GM12874 (cell line): ENCODE results near the gene SLC45A1.
A peak's percentile ranks its signal among the peaks of the same experiment; 100 is the strongest.

ENCODE experiments used
- CTCF ChIP-seq: IDR thresholded peaks from 2 replicates; pipeline ENCODE4 v1.5.1; 2011; ENCODE audit warnings: low read depth, mild to moderate bottlenecking, control low read depth, low read length, moderate library complexity; ENCODE audit not compliant: insufficient read depth

The SLC45A1 gene

GRCh38 chr1:8312235-8313218, 5.4 kb upstream of the SLC45A1 start:
- no peak for TF ChIP-seq CTCF

GRCh38 chr1:8313231-8313630, 4.7 kb upstream of the SLC45A1 start:
- no peak for TF ChIP-seq CTCF

GRCh38 chr1:8314346-8315280, 3.3 kb upstream of the SLC45A1 start:
- peak; percentile 67 for TF ChIP-seq CTCF

GRCh38 chr1:8315573-8316475, 2.1 kb upstream of the SLC45A1 start:
- no peak for TF ChIP-seq CTCF

- no peak for TF ChIP-seq CTCF
Measured at GRCh38 chr1:8318436-8318835, 522 bp downstream of the SLC45A1 start.

- no peak for TF ChIP-seq CTCF
Measured at GRCh38 chr1:8321612-8322011, 3.7 kb downstream of the SLC45A1 start.

- no peak for TF ChIP-seq CTCF
Measured at GRCh38 chr1:8323706-8324105, 5.8 kb downstream of the SLC45A1 start.
